Endothelial cell (in vitro differentiated cells): Measurements from ENCODE around the gene TRMT5. TPM values are rescaled to one million over a fixed set of nuclear protein-coding genes. Genes with fewer than 3 reads are reported as not detected.

Experiments used
- DNase-seq: peaks from one replicate; pipeline ENCODE4 v3.0.0; 2021; ENCODE audit warnings: low spot score
- H3K27ac Mint-ChIP-seq: one replicate; pipeline ENCODE4 v1.8.0; 2021; ENCODE audit warnings: mixed read lengths, inconsistent platforms; ENCODE audit not compliant: unreplicated experiment
- H3K27me3 Mint-ChIP-seq: one replicate; pipeline ENCODE4 v1.8.0; 2021; ENCODE audit warnings: mild to moderate bottlenecking, moderate library complexity, mixed read lengths, inconsistent platforms; ENCODE audit not compliant: unreplicated experiment
- H3K36me3 Mint-ChIP-seq: one replicate; pipeline ENCODE4 v1.8.0; 2021; ENCODE audit warnings: mild to moderate bottlenecking, low read depth, mixed read lengths, inconsistent platforms; ENCODE audit not compliant: unreplicated experiment
- H3K4me1 Mint-ChIP-seq: one replicate; pipeline ENCODE4 v1.8.0; 2021; ENCODE audit warnings: mild to moderate bottlenecking, mixed read lengths, inconsistent platforms; ENCODE audit not compliant: unreplicated experiment
- H3K4me3 Mint-ChIP-seq: one replicate; pipeline ENCODE4 v1.8.0; 2021; ENCODE audit warnings: mild to moderate bottlenecking, mixed read lengths, inconsistent platforms; ENCODE audit not compliant: unreplicated experiment
- H3K9me3 Mint-ChIP-seq: one replicate; pipeline ENCODE4 v1.8.0; 2021; ENCODE audit warnings: mixed read lengths, inconsistent platforms; ENCODE audit not compliant: unreplicated experiment
- CTCF ChIP-seq: fragments of 200-600 bp; sonication (generic); IDR thresholded peaks from one replicate; pipeline ENCODE4 v1.5.0; 2021; ENCODE audit warnings: antibody characterized with exemption; ENCODE audit not compliant: unreplicated experiment
- total RNA-seq: library from RNA; stranded (reverse); fragmentation: NEBNext Ultra II Directional; extraction: Animal tissue kit (Norgen Biotek cat#: 25700); gene quantifications from one replicate; pipeline ENCODE4 v1.2.1, GENCODE V29; 2021; ENCODE audit not compliant: unreplicated experiment

Gene TRMT5
- total RNA-seq, 1 donor from 2014 or later, result 12.6 TPM

- Mint-ChIP-seq H3K27me3 (no peaks in the 10 kb centered on the region), H3K27ac (no peak overlapping the region), H3K4me1 (peaks cover 10% of the 10 kb centered on the region), H3K4me3 (no peak overlapping the region), H3K9me3 (no peaks in the 10 kb centered on the region), H3K36me3 (no peaks in the 10 kb centered on the region)
- DNase-seq, result no peak
- no peak for TF ChIP-seq CTCF
These were observed 12.8 kb downstream of the TRMT5 start for GRCh38 chr14:60968099-60968498.

GRCh38 chr14:60965402-60965801 is 15.5 kb downstream of the TRMT5 start:
- H3K4me3 Mint-ChIP-seq, result no peak overlapping the region
- DNase-seq, result no peak
- peaks cover 1% of the 10 kb centered on the region for H3K27me3 Mint-ChIP-seq
- H3K36me3 Mint-ChIP-seq, result peaks cover 2% of the 10 kb centered on the region
- H3K9me3 Mint-ChIP-seq, result no peaks in the 10 kb centered on the region
- TF ChIP-seq CTCF, result no peak
- H3K27ac Mint-ChIP-seq, result no peak overlapping the region
- H3K4me1 Mint-ChIP-seq, result peaks cover 6% of the 10 kb centered on the region

- peaks cover 5% of the 10 kb centered on the region for H3K36me3 Mint-ChIP-seq
- DNase-seq, result no peak
- H3K27me3 Mint-ChIP-seq, result peaks cover 2% of the 10 kb centered on the region
- no peak overlapping the region for H3K27ac Mint-ChIP-seq
- no peak overlapping the region for H3K4me3 Mint-ChIP-seq
- peaks cover 6% of the 10 kb centered on the region for H3K4me1 Mint-ChIP-seq
- no peaks in the 10 kb centered on the region for H3K9me3 Mint-ChIP-seq
- TF ChIP-seq CTCF, result no peak
These were observed 16.0 kb downstream of the TRMT5 start for GRCh38 chr14:60964904-60965303.

GRCh38 chr14:60963761-60964160 is 17.1 kb downstream of the TRMT5 start:
- no peak overlapping the region for H3K4me3 Mint-ChIP-seq
- no peak overlapping the region for H3K27ac Mint-ChIP-seq
- TF ChIP-seq CTCF, result no peak
- peaks cover 2% of the 10 kb centered on the region for H3K27me3 Mint-ChIP-seq
- DNase-seq, result no peak
- H3K4me1 Mint-ChIP-seq, result peaks cover 6% of the 10 kb centered on the region
- H3K9me3 Mint-ChIP-seq, result no peaks in the 10 kb centered on the region
- peaks cover 10% of the 10 kb centered on the region for H3K36me3 Mint-ChIP-seq

- no peak for TF ChIP-seq CTCF
- no peaks in the 10 kb centered on the region for H3K4me1 Mint-ChIP-seq
- H3K27me3 Mint-ChIP-seq, result peaks cover 2% of the 10 kb centered on the region
- peaks cover 27% of the 10 kb centered on the region for H3K36me3 Mint-ChIP-seq
- H3K9me3 Mint-ChIP-seq, result peaks cover 10% of the 10 kb centered on the region
- DNase-seq, result no peak
- H3K27ac Mint-ChIP-seq, result no peak overlapping the region
- H3K4me3 Mint-ChIP-seq, result peak overlapping the region; percentile 53
These were observed 22.7 kb downstream of the TRMT5 start for GRCh38 chr14:60958146-60958545.
